ENCODE data around the gene ITPRID1.

Gene ITPRID1

GRCh38 chr7:31633894-31634494 lies 120.1 kb downstream of the ITPRID1 start:
- CTCF ChIA-PET: interaction anchor here (0.6 to 2.3 kb wide), 6 partner anchors 103 to 441 kb away, joined by 3 to 14 read pairs (median 6); no protein-coding TSS in a partner anchor
- no peak overlapping the region for H3K27ac ChIP-seq
- POLR2A ChIA-PET (ENCODE audit: low non-redundant PET): no interaction called here
- DNase-seq (ENCODE audit: low spot score): peak; percentile 64
- TF ChIP-seq CTCF (conservative IDR thresholded peaks at IDR 0.05; ENCODE audit: low read depth): peak; percentile 69

- CTCF ChIA-PET: interaction anchor here (1.6 kb wide), 1 partner anchor 197 kb away, joined by 3 read pairs; no protein-coding TSS in a partner anchor
- POLR2A ChIA-PET (ENCODE audit: low non-redundant PET): no interaction called here
- no peak for DNase-seq (ENCODE audit: low spot score)
- no peak overlapping the region for H3K27ac ChIP-seq
- TF ChIP-seq CTCF (conservative IDR thresholded peaks at IDR 0.05; ENCODE audit: low read depth): no peak
These were observed 126.5 kb downstream of the ITPRID1 start for GRCh38 chr7:31640381-31640780.

DNA sequence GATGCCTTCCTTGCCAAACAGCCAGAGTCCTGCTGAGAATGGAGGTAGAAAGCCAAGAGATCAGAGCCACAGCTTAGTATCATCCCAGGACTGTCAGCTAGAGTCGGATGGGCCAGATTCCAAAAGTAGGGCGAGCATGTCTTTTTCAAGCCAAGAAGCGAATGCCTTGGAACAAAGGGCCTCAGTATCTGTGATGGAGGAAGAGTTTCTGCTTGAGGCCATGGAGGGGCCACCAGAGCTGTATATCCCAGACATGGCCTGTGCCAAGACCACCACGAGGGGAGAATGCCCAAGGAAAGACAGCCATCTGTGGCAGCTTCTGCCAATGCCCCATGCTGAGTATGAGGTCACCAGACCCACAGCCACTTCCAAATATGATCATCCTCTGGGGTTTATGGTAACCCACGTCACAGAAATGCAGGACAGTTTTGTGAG lies 128.8 kb downstream of the ITPRID1 start:
- ChIA-PET POLR2A (ENCODE audit: low non-redundant PET) (no interaction called here), CTCF (interaction anchor here (0.5 kb wide), 1 partner anchor 121 kb away, joined by 7 read pairs; no protein-coding TSS in a partner anchor)
- no peak for DNase-seq (ENCODE audit: low spot score)

DNA sequence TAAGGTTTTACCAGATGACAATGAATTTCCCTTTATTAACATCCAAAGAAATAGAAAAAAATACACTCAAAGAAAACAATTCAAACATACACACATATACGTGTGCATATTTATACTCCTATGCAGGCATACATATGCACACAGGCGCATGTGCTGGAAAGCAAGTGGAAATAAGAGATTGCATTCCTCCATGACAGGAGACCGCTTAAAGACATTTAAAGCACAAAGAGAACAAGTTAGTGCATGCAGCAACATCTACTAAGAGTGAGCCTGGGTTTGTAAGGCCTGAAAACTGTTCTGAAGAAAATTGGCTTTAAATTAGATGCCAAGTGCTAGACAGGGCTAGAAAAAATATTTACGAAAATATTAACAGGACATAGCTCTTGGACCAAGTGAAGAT lies 133.1 kb downstream of the ITPRID1 start:
- ChIA-PET POLR2A (ENCODE audit: low non-redundant PET) (no interaction called here), CTCF (no interaction called here)
- TF ChIP-seq CTCF (conservative IDR thresholded peaks at IDR 0.05; ENCODE audit: low read depth): no peak
- DNase-seq (ENCODE audit: low spot score): no peak
- H3K27ac ChIP-seq: no peak overlapping the region

More for the DNA sequence above, 128.8 kb downstream of the ITPRID1 start:
- H3K27ac ChIP-seq: no peak overlapping the region
- no peak for TF ChIP-seq CTCF (conservative IDR thresholded peaks at IDR 0.05; ENCODE audit: low read depth)

DNA sequence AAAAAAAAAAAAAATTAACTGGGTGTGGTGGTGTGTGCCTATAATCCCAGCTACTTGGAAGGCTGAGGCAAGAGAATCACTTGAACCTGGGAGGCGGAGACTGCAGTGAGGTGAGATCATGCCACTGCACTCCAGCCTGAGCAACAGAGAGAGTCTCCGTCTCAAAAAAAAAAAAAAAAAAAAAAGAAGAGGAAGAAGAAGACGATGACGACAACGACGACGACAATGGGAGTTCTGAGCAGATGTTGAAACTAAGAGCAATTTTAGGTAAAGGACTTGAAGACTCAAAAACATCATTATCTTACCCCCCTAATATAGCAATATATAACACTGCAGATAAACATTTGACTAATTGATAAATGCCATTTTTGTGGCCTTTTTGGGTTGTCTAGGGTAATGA lies 133.6 kb downstream of the ITPRID1 start:
- no peak for DNase-seq (ENCODE audit: low spot score)
- ChIA-PET CTCF (interaction anchor here (0.7 kb wide), 1 partner anchor 83 kb away, joined by 4 read pairs; no protein-coding TSS in a partner anchor), POLR2A (ENCODE audit: low non-redundant PET) (no interaction called here)
- no peak overlapping the region for H3K27ac ChIP-seq
- TF ChIP-seq CTCF (conservative IDR thresholded peaks at IDR 0.05; ENCODE audit: low read depth): no peak

- ChIA-PET POLR2A (ENCODE audit: low non-redundant PET) (no interaction called here), CTCF (no interaction called here)
- 0 out of 2 replicates have a peak, but pooled peaks have one; percentile 13 for TF ChIP-seq CTCF (conservative IDR thresholded peaks at IDR 0.05; ENCODE audit: low read depth)
- peak; percentile 15 for DNase-seq (ENCODE audit: low spot score)
- no peak overlapping the region for H3K27ac ChIP-seq
These were observed 134.4 kb downstream of the ITPRID1 start for GRCh38 chr7:31648288-31648687.
